Measurements from ENCODE around the gene ZNF440.
A peak's percentile ranks its signal among the peaks of the same experiment; 100 is the strongest.

Gene ZNF440

DNA sequence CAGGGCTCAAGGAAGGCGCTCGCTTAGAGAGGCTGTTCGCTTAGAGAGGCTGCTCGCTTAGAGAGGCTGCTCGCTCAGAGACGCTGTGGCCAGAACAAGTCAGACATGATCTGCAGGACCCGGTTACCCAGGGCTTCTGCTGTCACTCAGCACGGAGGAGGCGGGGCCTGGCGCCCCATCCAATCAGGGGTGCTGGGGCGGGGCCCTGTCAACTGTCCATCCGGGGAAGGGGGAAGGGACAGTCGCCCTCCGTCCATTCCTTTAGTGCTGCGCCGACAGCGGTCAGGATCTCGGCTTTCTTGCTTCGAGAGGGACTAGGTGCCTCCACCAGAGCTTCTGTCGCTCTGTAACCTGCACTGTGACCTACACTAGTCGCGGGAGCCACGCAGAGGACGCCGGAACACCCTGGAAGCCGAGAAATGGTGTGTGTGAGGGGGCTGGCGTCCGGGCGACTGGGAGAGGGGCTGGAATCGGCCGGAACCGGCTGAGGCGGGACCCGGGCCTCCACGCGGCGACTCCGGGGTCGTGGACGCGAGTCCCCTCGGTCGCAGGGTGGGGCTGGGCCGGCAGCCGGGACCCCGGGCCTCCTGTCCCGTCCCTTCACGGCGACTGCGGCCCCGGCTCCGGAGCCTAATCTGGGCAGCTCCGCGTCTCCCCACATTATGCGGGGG is at the start of gene ZNF440:
TSS of gene ZNF440 (plus strand) at position 245 of the 671 bp plus-strand sequence. CDS start at position 420, 175 bp downstream.
- peak; percentile 99 for ATAC-seq
- no peak for TF ChIP-seq ZNF70 (CRISPR knock-in tag; IDR thresholded peaks at IDR 0.05)
- TF ChIP-seq, protein P1, sequence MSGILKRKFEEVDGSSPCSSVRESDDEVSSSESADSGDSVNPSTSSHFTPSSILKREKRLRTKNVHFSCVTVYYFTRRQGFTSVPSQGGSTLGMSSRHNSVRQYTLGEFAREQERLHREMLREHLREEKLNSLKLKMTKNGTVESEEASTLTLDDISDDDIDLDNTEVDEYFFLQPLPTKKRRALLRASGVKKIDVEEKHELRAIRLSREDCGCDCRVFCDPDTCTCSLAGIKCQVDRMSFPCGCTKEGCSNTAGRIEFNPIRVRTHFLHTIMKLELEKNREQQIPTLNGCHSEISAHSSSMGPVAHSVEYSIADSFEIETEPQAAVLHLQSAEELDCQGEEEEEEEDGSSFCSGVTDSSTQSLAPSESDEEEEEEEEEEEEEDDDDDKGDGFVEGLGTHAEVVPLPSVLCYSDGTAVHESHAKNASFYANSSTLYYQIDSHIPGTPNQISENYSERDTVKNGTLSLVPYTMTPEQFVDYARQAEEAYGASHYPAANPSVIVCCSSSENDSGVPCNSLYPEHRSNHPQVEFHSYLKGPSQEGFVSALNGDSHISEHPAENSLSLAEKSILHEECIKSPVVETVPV (CRISPR knock-in tag; IDR thresholded peaks at IDR 0.05): no peak
- TF ChIP-seq TCF4 (CRISPR knock-in tag; IDR thresholded peaks at IDR 0.05; ENCODE audit: borderline replicate concordance): no peak
- no peak for TF ChIP-seq ZC3H10 (CRISPR knock-in tag; IDR thresholded peaks at IDR 0.05)
- TF ChIP-seq PPARA (CRISPR knock-in tag; IDR thresholded peaks at IDR 0.05; ENCODE audit: borderline replicate concordance): no peak
- no peak for TF ChIP-seq CSDC2 (CRISPR knock-in tag; IDR thresholded peaks at IDR 0.05)
- no peak for TF ChIP-seq ARNTL (CRISPR knock-in tag; IDR thresholded peaks at IDR 0.05; ENCODE audit: borderline replicate concordance, low read depth)
- TF ChIP-seq TOX (CRISPR knock-in tag; IDR thresholded peaks at IDR 0.05; ENCODE audit: borderline replicate concordance): no peak
- no peak for TF ChIP-seq ZFP30 (CRISPR knock-in tag; IDR thresholded peaks at IDR 0.05)
- no peak for TF ChIP-seq ESRRG (CRISPR knock-in tag; IDR thresholded peaks at IDR 0.05)
- TF ChIP-seq RARB (CRISPR knock-in tag; IDR thresholded peaks at IDR 0.05): no peak
- TF ChIP-seq, protein P2, sequence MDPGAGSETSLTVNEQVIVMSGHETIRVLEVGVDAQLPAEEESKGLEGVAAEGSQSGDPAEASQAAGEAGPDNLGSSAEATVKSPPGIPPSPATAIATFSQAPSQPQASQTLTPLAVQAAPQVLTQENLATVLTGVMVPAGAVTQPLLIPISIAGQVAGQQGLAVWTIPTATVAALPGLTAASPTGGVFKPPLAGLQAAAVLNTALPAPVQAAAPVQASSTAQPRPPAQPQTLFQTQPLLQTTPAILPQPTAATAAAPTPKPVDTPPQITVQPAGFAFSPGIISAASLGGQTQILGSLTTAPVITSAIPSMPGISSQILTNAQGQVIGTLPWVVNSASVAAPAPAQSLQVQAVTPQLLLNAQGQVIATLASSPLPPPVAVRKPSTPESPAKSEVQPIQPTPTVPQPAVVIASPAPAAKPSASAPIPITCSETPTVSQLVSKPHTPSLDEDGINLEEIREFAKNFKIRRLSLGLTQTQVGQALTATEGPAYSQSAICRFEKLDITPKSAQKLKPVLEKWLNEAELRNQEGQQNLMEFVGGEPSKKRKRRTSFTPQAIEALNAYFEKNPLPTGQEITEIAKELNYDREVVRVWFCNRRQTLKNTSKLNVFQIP (CRISPR knock-in tag; IDR thresholded peaks at IDR 0.05; ENCODE audit: borderline replicate concordance, low read depth): no peak
- TF ChIP-seq, protein P3, sequence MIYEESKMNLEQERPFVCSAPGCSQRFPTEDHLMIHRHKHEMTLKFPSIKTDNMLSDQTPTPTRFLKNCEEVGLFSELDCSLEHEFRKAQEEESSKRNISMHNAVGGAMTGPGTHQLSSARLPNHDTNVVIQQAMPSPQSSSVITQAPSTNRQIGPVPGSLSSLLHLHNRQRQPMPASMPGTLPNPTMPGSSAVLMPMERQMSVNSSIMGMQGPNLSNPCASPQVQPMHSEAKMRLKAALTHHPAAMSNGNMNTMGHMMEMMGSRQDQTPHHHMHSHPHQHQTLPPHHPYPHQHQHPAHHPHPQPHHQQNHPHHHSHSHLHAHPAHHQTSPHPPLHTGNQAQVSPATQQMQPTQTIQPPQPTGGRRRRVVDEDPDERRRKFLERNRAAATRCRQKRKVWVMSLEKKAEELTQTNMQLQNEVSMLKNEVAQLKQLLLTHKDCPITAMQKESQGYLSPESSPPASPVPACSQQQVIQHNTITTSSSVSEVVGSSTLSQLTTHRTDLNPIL (CRISPR knock-in tag; IDR thresholded peaks at IDR 0.05; ENCODE audit: low read depth): no peak
- TF ChIP-seq OSR1 (CRISPR knock-in tag; IDR thresholded peaks at IDR 0.05): no peak
- no peak for TF ChIP-seq ZNF8 (CRISPR knock-in tag; IDR thresholded peaks at IDR 0.05)
- no peak for TF ChIP-seq ZNF565 (CRISPR knock-in tag; conservative IDR thresholded peaks at IDR 0.05; ENCODE audit: low read depth)
- no peak for TF ChIP-seq SNAI2 (CRISPR knock-in tag; IDR thresholded peaks at IDR 0.05)

DNA sequence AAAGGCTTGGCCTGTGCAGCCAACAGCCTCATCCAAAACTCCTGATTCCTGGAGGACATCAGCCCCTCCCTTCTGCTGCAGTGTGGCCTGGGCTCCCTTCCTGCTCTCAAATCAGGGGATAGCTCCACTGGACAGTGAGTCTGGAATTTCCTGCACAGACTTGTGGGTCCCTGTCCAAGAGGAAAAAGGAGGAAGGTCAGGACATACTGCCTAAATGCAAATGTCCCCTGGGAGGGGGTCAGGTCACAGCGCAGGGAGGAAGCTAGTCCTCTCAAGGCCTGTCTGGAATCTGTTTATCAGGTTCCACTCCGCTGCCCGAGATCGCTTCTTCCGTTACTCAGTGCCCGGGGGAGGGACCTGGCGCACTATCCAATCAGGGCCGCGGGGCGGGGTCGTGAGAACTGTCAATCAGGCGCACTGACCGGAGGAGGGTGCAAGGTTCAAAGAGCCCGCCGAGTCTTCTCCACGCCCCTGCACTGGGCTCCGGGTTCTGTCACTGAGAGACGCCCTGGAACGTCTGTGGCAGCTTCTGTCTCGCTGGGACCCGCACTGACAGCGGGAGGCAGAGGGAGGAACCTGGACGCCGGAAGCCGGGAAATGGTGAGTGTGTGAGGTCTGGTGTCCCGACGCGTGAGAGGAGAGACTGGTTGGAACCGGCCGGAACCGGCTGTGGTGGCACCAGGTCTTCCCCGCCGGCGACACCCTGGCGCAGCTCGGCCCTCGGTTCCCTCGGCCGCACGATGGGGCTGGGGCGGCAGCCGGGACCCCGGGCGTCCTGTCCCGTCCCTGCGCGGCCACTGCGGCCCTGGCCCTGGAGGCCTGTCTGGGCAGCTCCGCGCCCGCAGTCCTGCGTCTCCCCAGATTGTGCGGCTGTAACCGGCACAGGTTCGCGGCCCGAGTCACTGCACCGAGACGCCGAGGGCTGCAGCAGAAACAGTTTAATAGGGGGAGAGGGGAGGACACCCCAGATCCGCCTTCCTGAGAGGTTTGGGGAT is 47.2 kb upstream of the ZNF440 start, which contains the start of gene ZNF441:
TSS of gene ZNF441 (plus strand) at position 404 of the 995 bp plus-strand sequence. CDS start at position 598, 194 bp downstream.
- ATAC-seq: peak; percentile 96
- TF ChIP-seq OSR1 (CRISPR knock-in tag; IDR thresholded peaks at IDR 0.05) (no peak), GLIS3 (CRISPR knock-in tag; IDR thresholded peaks at IDR 0.05) (no peak), ISL1 (CRISPR knock-in tag; IDR thresholded peaks at IDR 0.05) (no peak), ARNTL (CRISPR knock-in tag; IDR thresholded peaks at IDR 0.05; ENCODE audit: borderline replicate concordance, low read depth) (no peak), TCF4 (CRISPR knock-in tag; IDR thresholded peaks at IDR 0.05; ENCODE audit: borderline replicate concordance) (no peak; the same call in 1 of the 2 replicates), ZFP3 (CRISPR knock-in tag; IDR thresholded peaks at IDR 0.05) (no peak), BACH2 (CRISPR knock-in tag; IDR thresholded peaks at IDR 0.05; ENCODE audit: borderline replicate concordance) (no peak), RARB (CRISPR knock-in tag; IDR thresholded peaks at IDR 0.05) (no peak), CSDC2 (CRISPR knock-in tag; IDR thresholded peaks at IDR 0.05) (no peak), ZFP30 (CRISPR knock-in tag; IDR thresholded peaks at IDR 0.05) (no peak)
- TF ChIP-seq, protein P3 (CRISPR knock-in tag; IDR thresholded peaks at IDR 0.05; ENCODE audit: low read depth): no peak
- TF ChIP-seq, protein P1 (CRISPR knock-in tag; IDR thresholded peaks at IDR 0.05): no peak
